Measurements from ENCODE around the gene PROCA1. TPM values are rescaled to one million over a fixed set of nuclear protein-coding genes. Genes with fewer than 3 reads are reported as not detected.
A peak's percentile ranks its signal among the peaks of the same experiment; 100 is the strongest.

Gene PROCA1
- total and polyA plus RNA-seq, 9 of the 15 experiments (the other 6 are each of a cell fraction or from before 2014, with no cell fraction given) = 0.78 to 16.2 (median 5.6) TPM

- TF ChIP-seq CXXC5 (CRISPR knock-in tag; IDR thresholded peaks at IDR 0.05) = peak; percentile 95
- peak; percentile 96 for TF ChIP-seq CCNT2 (IDR thresholded peaks at IDR 0.05; ENCODE audit: borderline replicate concordance, extremely low read depth, insufficient read length, low read depth, low read length)
- peak; percentile 50 for TF ChIP-seq ZBTB9 (CRISPR knock-in tag; IDR thresholded peaks at IDR 0.05)
- no peak for TF ChIP-seq ZFP91 (CRISPR knock-in tag; IDR thresholded peaks at IDR 0.05)
- peak; percentile 43; the same call in 1 of the 2 replicates for TF ChIP-seq EP400 (IDR thresholded peaks at IDR 0.05)
- peak; percentile 80 for TF ChIP-seq POLR2AphosphoS5 (IDR thresholded peaks at IDR 0.05; ENCODE audit: control insufficient read depth, insufficient read depth, low read depth, low read length)
- no peak for TF ChIP-seq RHOXF2B (CRISPR knock-in tag; conservative IDR thresholded peaks at IDR 0.05)
- TF ChIP-seq ETS2 (tag; IDR thresholded peaks at IDR 0.05; ENCODE audit: borderline replicate concordance, poor library complexity, severe bottlenecking) = no peak
- TF ChIP-seq ZBTB5 (IDR thresholded peaks at IDR 0.05) = no peak
- peak; percentile 64 for TF ChIP-seq ERF (CRISPR knock-in tag; IDR thresholded peaks at IDR 0.05)
- TF ChIP-seq ATF1 (CRISPR knock-in tag; IDR thresholded peaks at IDR 0.05) = no peak
- peak; percentile 62; the same call in 1 of the 2 replicates for TF ChIP-seq ATF1 (tag; IDR thresholded peaks at IDR 0.05)
- TF ChIP-seq NR4A1 (CRISPR knock-in tag; IDR thresholded peaks at IDR 0.05) = peak; percentile 71; the same call in 1 of the 2 replicates
- TF ChIP-seq NR4A1 (tag; IDR thresholded peaks at IDR 0.05) = no peak; the same call in 1 of the 2 replicates
- peak; percentile 67 for TF ChIP-seq MXI1 (IDR thresholded peaks at IDR 0.05; ENCODE audit: low read depth, low read length)
- peak; percentile 35 for TF ChIP-seq HNRNPLL (IDR thresholded peaks at IDR 0.05; ENCODE audit: low read depth, low read length, poor library complexity, severe bottlenecking)
- peak; percentile 70 for TF ChIP-seq HMGN3 (IDR thresholded peaks at IDR 0.05; ENCODE audit: borderline replicate concordance, extremely low read depth, insufficient read length, low read depth, low read length)
- peak; percentile 38 for TF ChIP-seq CTBP1 (IDR thresholded peaks at IDR 0.05; ENCODE audit: borderline replicate concordance)
- TF ChIP-seq SNAPC5 (CRISPR knock-in tag; IDR thresholded peaks at IDR 0.05) = no peak
- TF ChIP-seq DPF2 (IDR thresholded peaks at IDR 0.05) = peak; percentile 73; the same call in 1 of the 2 replicates
- TF ChIP-seq CREB3L1 (IDR thresholded peaks at IDR 0.05; ENCODE audit: borderline replicate concordance, low read depth) = peak; percentile 31
Measured at GRCh38 chr17:28743243-28744103, 31.8 kb upstream of the PROCA1 start, which contains the start of gene TRAF4 (continued).
